HG02943 (cell line): ENCODE measurements around the gene KLHDC9.
"Not testable (repeated sequence)": the region's sequence is repeated elsewhere in the genome, so short reads cannot be mapped to it uniquely, and the experiment has no call there.

ENCODE experiments used
- ATAC-seq: cut with Tn5 transposase; IDR thresholded peaks from one replicate; pipeline ENCODE4 v1.9.1; 2021; ENCODE audit warnings: mild to moderate bottlenecking, low read depth, moderate library complexity; ENCODE audit not compliant: unreplicated experiment

KLHDC9 gene, protein sequence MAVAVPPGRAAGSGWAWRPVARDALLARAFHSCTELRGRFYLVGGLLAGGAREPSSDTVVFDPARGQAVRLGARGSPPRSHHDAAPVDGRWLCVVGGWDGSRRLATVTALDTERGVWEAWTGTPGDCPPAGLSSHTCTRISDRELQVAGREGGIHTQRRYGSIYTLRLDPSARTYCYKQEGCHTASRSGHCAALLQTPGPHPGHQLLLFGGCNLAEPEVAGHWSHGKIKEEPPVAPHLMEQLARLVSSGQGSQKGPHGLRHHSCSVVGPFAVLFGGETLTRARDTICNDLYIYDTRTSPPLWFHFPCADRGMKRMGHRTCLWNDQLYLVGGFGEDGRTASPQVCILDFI

DNA sequence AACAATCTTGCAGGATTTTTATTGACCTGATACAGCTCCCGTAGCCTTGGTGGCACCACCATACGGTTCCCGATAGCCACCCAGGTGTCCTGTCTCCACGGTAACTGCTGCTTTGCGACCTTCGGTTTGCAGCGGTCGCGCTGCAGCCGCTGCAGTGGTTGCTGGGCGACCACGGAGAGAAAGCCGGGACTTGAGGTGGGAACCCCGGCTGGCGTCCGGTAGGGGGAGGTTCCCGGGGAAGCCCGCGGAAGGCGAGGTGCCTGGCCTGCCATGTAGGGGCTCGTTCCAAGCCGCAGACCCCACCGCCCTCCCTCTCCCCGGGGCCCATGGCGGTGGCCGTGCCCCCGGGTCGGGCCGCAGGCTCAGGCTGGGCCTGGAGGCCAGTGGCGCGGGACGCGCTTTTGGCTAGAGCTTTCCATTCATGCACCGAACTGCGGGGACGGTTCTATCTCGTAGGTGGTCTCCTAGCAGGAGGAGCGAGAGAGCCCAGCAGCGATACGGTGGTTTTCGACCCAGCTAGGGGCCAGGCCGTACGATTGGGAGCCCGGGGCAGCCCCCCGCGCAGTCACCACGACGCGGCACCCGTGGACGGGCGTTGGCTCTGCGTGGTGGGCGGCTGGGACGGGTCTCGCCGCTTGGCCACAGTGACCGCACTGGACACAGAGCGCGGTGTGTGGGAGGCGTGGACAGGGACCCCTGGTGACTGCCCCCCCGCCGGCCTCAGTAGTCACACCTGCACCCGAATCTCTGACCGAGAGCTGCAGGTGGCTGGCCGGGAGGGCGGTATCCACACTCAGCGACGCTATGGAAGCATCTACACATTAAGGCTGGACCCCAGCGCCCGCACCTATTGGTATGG is at the start of gene KLHDC9:
TSS of gene KLHDC9 (plus strand) at position 152 of the 859 bp plus-strand sequence. CDS start at position 327, 175 bp downstream.
- peak; percentile 52 for ATAC-seq

- ATAC-seq, result no peak
Measured at GRCh38 chr1:161048949-161049722, 49.0 kb upstream of the KLHDC9 start.

DNA sequence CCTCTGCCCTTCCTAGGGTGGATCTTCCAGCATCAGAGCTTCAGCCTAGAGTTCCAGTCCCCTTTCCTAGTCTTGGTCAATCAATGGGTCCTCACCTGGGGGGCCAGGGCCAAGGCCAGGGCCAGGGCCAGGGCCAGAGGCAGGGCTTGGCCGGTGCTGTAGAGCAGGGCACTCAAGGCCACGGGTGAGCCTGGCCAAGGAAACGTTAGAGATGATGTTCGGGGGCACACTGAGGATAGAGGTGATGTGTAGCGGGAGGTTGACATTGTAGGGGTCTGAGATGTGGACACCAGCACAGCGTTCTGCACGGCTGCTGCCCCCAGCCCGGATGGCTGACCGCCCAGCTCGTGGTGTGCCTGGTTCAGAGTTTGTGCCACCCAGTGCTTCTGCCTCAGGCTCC is 46.9 kb upstream of the KLHDC9 start:
- no peak for ATAC-seq

- ATAC-seq, result no peak
Measured at GRCh38 chr1:161052899-161053298, 45.3 kb upstream of the KLHDC9 start.

DNA sequence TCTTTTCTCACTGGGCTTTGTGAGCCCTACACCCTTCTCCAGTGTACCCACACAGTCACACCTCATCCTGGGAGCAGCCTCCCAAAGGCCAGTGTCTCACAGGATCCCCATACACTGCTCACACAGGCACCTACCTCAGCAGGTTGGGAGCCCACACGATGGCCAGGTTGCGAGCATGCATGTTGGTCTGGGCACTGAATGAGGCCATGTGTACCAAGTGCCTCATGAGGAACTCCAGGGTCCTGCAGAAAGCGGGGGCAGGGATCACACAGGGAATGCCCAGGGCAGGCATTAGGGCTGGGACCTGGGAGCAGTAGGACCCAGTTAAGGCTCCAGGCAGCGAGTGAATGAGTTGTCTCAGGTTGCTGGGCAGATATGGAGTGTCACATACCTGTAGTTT is 43.9 kb upstream of the KLHDC9 start:
- ATAC-seq, result no peak

- ATAC-seq, result no peak
Measured at GRCh38 chr1:161054805-161055204, 43.4 kb upstream of the KLHDC9 start.

- ATAC-seq, result no peak
Measured at GRCh38 chr1:161059293-161059692, 38.9 kb upstream of the KLHDC9 start.

DNA sequence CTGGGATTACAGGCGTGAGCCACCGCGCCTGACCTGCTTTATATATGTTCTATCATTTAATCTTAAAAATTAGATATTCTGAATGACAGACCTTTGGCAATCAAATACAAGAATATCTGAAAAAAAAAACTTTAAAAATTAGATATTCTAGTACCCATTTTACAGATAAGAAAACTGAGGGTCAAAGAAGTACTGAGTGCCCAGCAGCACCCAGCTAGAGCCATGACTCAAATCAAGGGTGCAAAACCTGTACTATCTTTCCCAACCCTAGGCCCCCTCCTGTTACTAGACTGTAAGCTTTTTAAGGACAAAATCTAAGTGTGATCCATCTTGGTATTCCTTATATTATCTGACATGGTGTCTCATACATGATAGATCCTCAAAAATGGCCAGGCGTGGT is 36.7 kb upstream of the KLHDC9 start:
- ATAC-seq, result no peak

DNA sequence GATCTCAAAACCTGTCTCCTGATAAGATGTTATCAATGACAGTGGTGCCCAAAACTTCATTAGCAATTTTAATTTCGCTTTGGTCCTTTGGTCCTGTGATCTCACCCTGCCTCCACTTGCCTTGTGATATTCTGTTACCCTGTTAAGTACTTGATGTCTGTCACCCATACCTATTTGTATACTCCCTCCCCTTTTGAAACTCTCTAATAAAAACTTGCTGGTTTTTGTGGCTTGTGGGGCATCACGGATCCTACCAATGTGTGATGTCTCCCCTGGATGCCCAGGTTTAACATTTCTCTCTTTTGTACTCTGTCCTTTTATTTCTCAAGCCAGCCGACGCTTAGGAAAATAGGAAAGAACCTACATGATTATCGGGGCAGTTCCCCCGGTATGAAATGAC is 34.2 kb upstream of the KLHDC9 start:
- not testable (repeated sequence) for ATAC-seq

- ATAC-seq, result not testable (repeated sequence)
Measured at GRCh38 chr1:161065681-161066080, 32.5 kb upstream of the KLHDC9 start.

DNA sequence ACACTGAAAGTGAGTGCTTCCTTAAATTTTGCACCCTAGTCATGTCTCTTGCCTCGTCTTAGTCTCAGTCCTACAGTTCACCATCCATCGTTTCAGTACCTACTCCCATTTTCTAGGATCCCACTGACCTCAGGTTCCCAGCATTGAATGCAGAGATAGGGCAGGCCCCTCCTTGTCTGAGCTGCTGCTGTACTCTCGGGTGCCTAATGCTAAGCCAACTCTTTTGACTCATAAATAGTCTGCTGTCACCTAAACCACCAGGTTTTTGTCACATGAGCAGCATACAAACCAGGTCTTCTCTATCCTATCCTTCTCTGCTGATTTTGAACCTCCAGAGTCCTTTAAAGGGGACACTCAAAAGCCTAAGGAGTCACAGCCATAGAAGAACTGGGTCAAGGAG is 31.5 kb upstream of the KLHDC9 start:
- no peak for ATAC-seq

DNA sequence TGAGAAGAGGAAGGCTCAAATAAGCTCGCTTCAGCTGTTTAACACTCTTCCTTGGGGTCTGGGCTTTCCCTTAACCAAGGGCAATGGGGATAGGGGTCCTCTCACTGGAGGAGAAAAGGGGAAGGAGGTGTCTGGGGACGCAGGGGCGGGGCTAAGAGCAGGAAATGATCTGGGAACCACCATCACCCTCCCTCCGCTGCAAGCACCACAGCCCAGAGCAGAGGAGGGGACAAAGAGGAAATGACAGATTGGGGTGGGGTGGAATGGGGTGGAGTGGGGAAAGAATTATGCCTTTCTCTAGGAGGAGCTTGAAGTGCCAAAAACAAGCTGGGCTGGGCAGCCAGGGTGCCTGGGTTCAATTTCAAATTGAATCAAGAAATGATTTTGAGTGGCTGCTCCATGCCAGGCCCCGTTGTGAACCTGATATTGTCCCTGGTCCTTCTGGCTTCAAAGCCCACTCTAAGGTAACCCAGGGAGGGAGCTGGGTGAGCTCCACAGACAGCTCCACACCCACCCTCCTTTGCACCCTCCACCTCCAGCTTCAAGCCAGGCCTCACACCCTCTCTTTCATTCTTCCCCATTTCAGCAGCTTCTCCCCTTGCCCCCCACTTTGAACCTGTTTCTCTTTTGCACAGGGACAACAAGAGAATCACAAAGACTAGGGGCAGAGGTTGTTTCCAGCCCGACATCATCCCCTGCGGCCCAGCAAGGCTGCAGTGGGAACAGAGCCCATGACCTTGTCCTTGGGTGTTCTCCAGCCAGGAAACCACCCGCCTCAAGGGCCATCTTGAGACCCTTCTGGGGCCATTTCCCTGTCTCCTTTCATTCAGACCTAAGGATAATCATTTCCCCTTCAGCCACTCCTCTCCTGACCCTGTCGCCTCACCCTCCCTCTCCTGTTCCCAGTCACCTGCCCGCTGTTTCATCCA is 29.6 kb upstream of the KLHDC9 start:
- no peak for ATAC-seq

GRCh38 chr1:161069241-161069640 is 28.9 kb upstream of the KLHDC9 start:
- no peak for ATAC-seq

GRCh38 chr1:161069731-161070270 is 28.4 kb upstream of the KLHDC9 start, which contains the start of gene ARHGAP30:
TSS of gene ARHGAP30 (minus strand) at chr1:161069891. CDS start at chr1:161069624, 267 bp downstream.
- ATAC-seq, result peak; percentile 77

- no peak for ATAC-seq
Measured at GRCh38 chr1:161070761-161071160, 27.4 kb upstream of the KLHDC9 start.

DNA sequence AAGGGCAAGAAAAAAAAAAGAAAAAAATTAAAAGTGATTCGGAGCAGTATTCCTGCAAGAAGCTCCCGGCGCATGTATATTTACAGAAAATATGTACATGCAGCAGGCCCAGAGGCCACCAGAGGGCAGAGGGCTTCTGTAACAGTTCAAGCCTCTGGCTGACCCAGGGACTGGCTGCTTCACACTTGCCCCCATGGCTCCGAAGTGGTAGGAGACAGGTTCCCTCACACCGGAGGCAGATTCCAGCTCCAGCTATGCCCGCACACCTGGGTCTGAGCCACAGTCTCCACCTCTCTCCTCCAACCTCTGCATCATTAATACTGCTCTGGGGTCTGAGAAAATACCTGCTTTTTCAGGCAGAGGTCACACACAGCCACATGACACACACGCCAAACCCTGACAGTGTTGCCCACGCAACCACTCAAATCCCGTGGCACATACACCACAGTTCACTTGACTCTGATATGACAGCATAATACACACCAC is 26.2 kb upstream of the KLHDC9 start:
- ATAC-seq, result no peak

DNA sequence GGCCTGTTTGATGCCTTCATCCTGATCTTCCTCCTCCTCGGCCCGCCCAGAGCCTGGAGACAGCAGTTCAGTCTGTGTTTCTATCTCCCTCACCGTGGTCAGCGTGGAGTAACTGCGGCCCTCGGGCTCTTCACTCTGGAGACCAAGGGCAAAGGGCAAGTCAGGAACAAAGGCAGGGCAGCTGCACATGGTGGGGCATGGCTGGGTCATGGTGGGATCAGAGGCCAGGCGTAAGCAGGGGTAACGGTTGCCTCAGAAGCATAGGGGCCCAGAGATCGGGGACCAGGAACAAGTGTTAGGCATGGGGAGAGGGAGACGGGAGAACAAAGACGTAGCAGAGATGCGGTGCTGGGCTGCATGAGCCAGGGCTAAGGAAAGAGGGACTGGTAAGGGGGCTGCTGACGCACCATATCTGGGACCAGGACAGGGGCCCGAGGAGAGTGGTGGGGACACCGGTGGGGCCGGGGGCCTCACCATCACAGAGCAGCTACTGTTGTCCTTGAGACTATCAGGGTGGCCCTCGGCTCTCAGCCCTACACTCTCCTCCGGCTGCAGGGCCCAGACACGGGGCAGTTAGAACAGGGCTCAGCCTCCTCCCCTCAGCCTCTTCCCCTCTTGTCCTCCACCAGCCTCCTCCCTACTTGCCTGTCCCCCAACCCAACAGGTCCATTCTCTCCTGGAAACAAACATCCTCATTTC is 25.3 kb upstream of the KLHDC9 start:
- ATAC-seq, result no peak

- ATAC-seq, result no peak
Measured at GRCh38 chr1:161073474-161074121, 24.6 kb upstream of the KLHDC9 start.
